ENCODE measurements around the gene PHOSPHO2. TPM values are rescaled to one million over a fixed set of nuclear protein-coding genes. Genes with fewer than 3 reads are reported as not detected.

PHOSPHO2 gene
- total RNA-seq, 1 donor from 2014 or later = 3.6 TPM

GRCh38 chr2:169707626-169708025 is 13.4 kb downstream of the PHOSPHO2 start:
- DNase-seq (ENCODE audit: low read depth) = no peak
- no peak for TF ChIP-seq CTCF (conservative IDR thresholded peaks at IDR 0.05; ENCODE audit: low read depth, low read length)
- H3K4me3 ChIP-seq (ENCODE audit: low read depth, low read length) = no peak overlapping the region

DNA sequence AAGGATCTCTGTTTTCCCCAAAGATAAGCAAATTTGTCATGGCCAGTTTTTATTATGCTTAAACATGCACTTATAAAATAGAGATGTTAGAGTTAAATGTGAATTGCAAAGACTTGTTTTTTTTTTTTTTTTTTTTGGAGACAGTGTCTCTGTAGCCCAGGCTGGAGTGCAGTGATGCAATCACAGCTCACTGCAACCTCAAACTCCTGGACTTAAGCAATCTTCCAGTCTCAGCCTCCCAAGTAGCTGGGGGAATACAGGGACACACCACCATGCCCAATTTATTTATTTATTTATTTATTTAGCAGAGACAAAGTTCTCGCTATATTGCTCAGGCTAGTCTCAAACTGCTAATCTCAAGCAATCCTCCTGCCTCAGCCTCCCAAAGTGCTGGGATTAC is 15.1 kb downstream of the PHOSPHO2 start:
- TF ChIP-seq CTCF (conservative IDR thresholded peaks at IDR 0.05; ENCODE audit: low read depth, low read length) = no peak

GRCh38 chr2:169709981-169710380 is 15.7 kb downstream of the PHOSPHO2 start:
- DNase-seq (ENCODE audit: low read depth) = no peak

More for the DNA sequence above, 15.1 kb downstream of the PHOSPHO2 start:
- DNase-seq (ENCODE audit: low read depth) = no peak
- H3K4me3 ChIP-seq (ENCODE audit: low read depth, low read length) = no peak overlapping the region

DNA sequence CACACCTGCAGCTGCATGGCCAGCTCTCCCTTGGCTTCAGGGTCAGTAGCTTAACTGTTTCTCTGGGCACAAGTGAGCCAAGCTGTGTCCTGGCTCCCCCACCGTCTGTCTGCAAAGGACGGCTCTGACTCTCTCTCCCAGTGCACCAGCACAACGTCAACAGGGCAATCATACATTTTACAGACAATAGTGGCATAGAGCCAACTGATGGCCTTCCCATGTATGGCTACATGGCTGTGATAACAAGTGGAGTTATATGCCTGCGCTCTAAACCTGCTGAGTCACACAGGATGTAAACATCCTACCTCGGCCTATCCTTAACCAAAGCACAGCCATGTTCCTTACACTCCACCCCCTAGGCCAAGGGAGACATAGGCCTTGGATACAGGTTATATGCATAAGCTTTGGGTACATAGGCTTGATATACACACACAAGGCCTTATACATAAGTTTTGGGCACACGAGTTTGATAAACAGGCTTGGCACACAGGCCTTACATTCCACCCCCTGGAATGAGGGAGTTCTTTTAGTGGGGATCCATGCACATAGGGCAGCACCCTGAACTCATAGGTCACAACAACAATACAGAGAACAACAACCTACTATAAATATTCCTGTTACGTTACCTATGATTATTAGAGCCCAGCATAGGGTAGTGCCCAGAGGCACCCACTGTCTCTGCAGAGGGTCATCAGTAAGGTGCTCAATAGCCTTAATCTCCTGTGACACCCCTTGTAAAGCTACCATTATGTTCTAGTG is 17.7 kb downstream of the PHOSPHO2 start:
- DNase-seq (ENCODE audit: low read depth) = no peak
- no peak for TF ChIP-seq CTCF (conservative IDR thresholded peaks at IDR 0.05; ENCODE audit: low read depth, low read length)
- no peak overlapping the region for H3K4me3 ChIP-seq (ENCODE audit: low read depth, low read length)

More at GRCh38 chr2:169709981-169710380, 15.7 kb downstream of the PHOSPHO2 start:
- H3K4me3 ChIP-seq (ENCODE audit: low read depth, low read length) = no peak overlapping the region
- TF ChIP-seq CTCF (conservative IDR thresholded peaks at IDR 0.05; ENCODE audit: low read depth, low read length) = no peak

GRCh38 chr2:169712791-169713227 is 18.5 kb downstream of the PHOSPHO2 start:
- TF ChIP-seq CTCF (conservative IDR thresholded peaks at IDR 0.05; ENCODE audit: low read depth, low read length) = no peak
- no peak overlapping the region for H3K4me3 ChIP-seq (ENCODE audit: low read depth, low read length)
- no peak for DNase-seq (ENCODE audit: low read depth)

DNA sequence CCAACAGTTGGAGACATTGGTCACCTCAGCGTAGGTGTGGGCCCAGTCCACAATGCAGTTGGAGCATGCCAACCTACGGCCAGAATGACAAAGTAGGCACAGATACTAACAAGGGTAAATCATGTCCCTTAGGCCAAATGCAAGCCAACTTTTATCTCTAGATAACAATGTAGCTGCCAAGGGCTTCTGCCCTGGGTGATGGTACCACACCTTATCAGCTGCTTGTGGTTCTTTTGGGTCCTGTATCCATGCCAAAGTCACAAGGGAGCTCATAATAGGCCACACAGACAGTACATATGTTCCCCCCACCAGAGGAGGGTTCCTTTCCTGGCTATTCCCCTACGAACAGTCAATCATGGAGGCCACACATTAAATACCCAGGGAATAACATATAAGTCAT is 19.1 kb downstream of the PHOSPHO2 start:
- TF ChIP-seq CTCF (conservative IDR thresholded peaks at IDR 0.05; ENCODE audit: low read depth, low read length) = no peak
- DNase-seq (ENCODE audit: low read depth) = no peak
- H3K4me3 ChIP-seq (ENCODE audit: low read depth, low read length) = no peak overlapping the region

- no peak for TF ChIP-seq CTCF (conservative IDR thresholded peaks at IDR 0.05; ENCODE audit: low read depth, low read length)
- H3K4me3 ChIP-seq (ENCODE audit: low read depth, low read length) = no peak overlapping the region
- no peak for DNase-seq (ENCODE audit: low read depth)
Observed at GRCh38 chr2:169714699-169715098, 20.4 kb downstream of the PHOSPHO2 start.

All from epithelial cell of proximal tubule (primary cell).